HepG2 (cell line): Measurements from ENCODE around the gene TTLL10. TPM values are rescaled to one million over a fixed set of nuclear protein-coding genes. Genes with fewer than 3 reads are reported as not detected.

Experiments
- ARHGAP35 ChIP-seq: sonication (generic); formaldehyde crosslinking; IDR thresholded peaks from 2 replicates; pipeline ENCODE4 v1.9.0; 2022; ENCODE audit warnings: mild to moderate bottlenecking, inconsistent platforms, moderate library complexity, missing genetic modification reagents, borderline replicate concordance
- ARNTL ChIP-seq: sonication (generic); formaldehyde crosslinking; IDR thresholded peaks from 2 replicates; pipeline ENCODE4 v1.4.0; 2020; ENCODE audit warnings: mild to moderate bottlenecking, missing genetic modification reagents
- HNRNPL ChIP-seq: fragments of 200-400 bp; formaldehyde crosslinking; IDR thresholded peaks from 2 replicates; pipeline ENCODE4 v1.6.1; 2017; ENCODE audit warnings: mild to moderate bottlenecking, low read depth, low read length
- KAT2B ChIP-seq: fragments of 150-350 bp; IDR thresholded peaks from 2 replicates; pipeline ENCODE4 v1.6.1; 2014; ENCODE audit warnings: low read depth, low read length, borderline replicate concordance
- MAFK ChIP-seq, 2 experiments: IDR thresholded peaks in 1 of 2; conservative IDR thresholded peaks in 1 of 2; 2 replicates each; pipeline ENCODE4 v1.6.1; 2011; ENCODE audit warnings: improper control_type of control experiment in 2 of 2, low read length in 2 of 2
- MLLT10 ChIP-seq: sonication (generic); formaldehyde crosslinking; IDR thresholded peaks from 2 replicates; pipeline ENCODE4 v1.4.0; 2020; ENCODE audit warnings: missing genetic modification reagents
- PAX8 ChIP-seq: sonication (generic); formaldehyde crosslinking; IDR thresholded peaks from 2 replicates; pipeline ENCODE4 v1.8.0; 2022; ENCODE audit warnings: mild to moderate bottlenecking, missing genetic modification reagents, borderline replicate concordance
- POLR2AphosphoS2 ChIP-seq: IDR thresholded peaks from 2 replicates; pipeline ENCODE4 v1.6.1; 2011; ENCODE audit warnings: low read depth, low read length, improper control_type of control experiment
- SP5 ChIP-seq: IDR thresholded peaks from 2 replicates; pipeline ENCODE4 v1.6.1; 2016; ENCODE audit warnings: low read depth, borderline replicate concordance
- SYNCRIP ChIP-seq: fragments of 200-400 bp; formaldehyde crosslinking; IDR thresholded peaks from 2 replicates; pipeline ENCODE4 v1.6.1; 2018; ENCODE audit warnings: mild to moderate bottlenecking, low read depth, low read length; ENCODE audit not compliant: insufficient read depth
- XRCC5 ChIP-seq: fragments of 200-400 bp; formaldehyde crosslinking; optimal IDR thresholded peaks from 2 replicates; pipeline ENCODE3; 2017; ENCODE audit warnings: mild to moderate bottlenecking, low read length
- ZFX ChIP-seq: sonication (generic); formaldehyde crosslinking; IDR thresholded peaks from 2 replicates; pipeline ENCODE4 v1.4.0; 2020; ENCODE audit warnings: mild to moderate bottlenecking, low read depth, missing genetic modification reagents, moderate library complexity
- ZNF10 ChIP-seq: sonication (generic); formaldehyde crosslinking; IDR thresholded peaks from 2 replicates; pipeline ENCODE4 v1.4.0; 2020; ENCODE audit warnings: mild to moderate bottlenecking, low read depth, missing genetic modification reagents, borderline replicate concordance
- ZNF329 ChIP-seq: sonication (generic); formaldehyde crosslinking; IDR thresholded peaks from 2 replicates; pipeline ENCODE4 v1.9.0; 2021; ENCODE audit warnings: low read depth, mild to moderate bottlenecking, missing genetic modification reagents
- ZNF766 ChIP-seq: sonication (generic); formaldehyde crosslinking; IDR thresholded peaks from 2 replicates; pipeline ENCODE4 v1.5.0; 2020; ENCODE audit warnings: missing genetic modification reagents, borderline replicate concordance
- polyA plus RNA-seq, 8 experiments: library from polyadenylated mRNA; depleted of rRNA in 3 of 8; stranded (reverse) in 7 of 8; unstranded in 1 of 8; fragments of >200 nt; fragmentation: Illumina TruSeq in 4 of 8; extraction: Trizol in 4 of 8; gene quantifications; 2 replicates each; pipeline versions ENCODE4 v1.2.1 to v1.2.3, GENCODE V29; 2011 to 2016; ENCODE audit warnings: low read depth in 4 of 8, missing spikeins in 1 of 8, mixed read lengths in 1 of 8; ENCODE audit not compliant: insufficient read depth in 1 of 8
- total RNA-seq, 5 experiments: library from RNA; depleted of rRNA; stranded (reverse); fragments of >200 nt; fragmentation: Illumina TruSeq; extraction: Trizol; gene quantifications; 2 replicates each; pipeline ENCODE4 v1.2.3, GENCODE V29; 2016; ENCODE audit warnings: low read depth in 1 of 5
- TF ChIP-seq, protein P1 (sequence below): IDR thresholded peaks from 2 replicates; pipeline ENCODE4 v1.4.0; 2020; ENCODE audit warnings: mild to moderate bottlenecking, missing genetic modification reagents
- TF ChIP-seq, protein P2 (sequence below): sonication (generic); formaldehyde crosslinking; conservative IDR thresholded peaks from 2 replicates; pipeline ENCODE4 v1.8.0; 2022; ENCODE audit warnings: mild to moderate bottlenecking, moderate library complexity, missing genetic modification reagents
- TF ChIP-seq, protein P3 (sequence below): sonication (generic); formaldehyde crosslinking; IDR thresholded peaks from 2 replicates; pipeline ENCODE4 v1.5.1; 2020; ENCODE audit warnings: missing genetic modification reagents, mild to moderate bottlenecking, borderline replicate concordance
- TF ChIP-seq, protein P4 (sequence below): sonication (generic); formaldehyde crosslinking; IDR thresholded peaks from 2 replicates; pipeline ENCODE4 v1.5.0; 2020; ENCODE audit warnings: mild to moderate bottlenecking, low read depth, missing genetic modification reagents, borderline replicate concordance
- TF ChIP-seq, protein P5 (sequence below): IDR thresholded peaks from 2 replicates; pipeline ENCODE4 v1.6.1; 2016; ENCODE audit warnings: control low read depth

TTLL10 gene
- total and polyA plus RNA-seq, 2 of the 13 experiments (the other 11 are each of a cell fraction or from before 2014, with no cell fraction given): not detected

DNA sequence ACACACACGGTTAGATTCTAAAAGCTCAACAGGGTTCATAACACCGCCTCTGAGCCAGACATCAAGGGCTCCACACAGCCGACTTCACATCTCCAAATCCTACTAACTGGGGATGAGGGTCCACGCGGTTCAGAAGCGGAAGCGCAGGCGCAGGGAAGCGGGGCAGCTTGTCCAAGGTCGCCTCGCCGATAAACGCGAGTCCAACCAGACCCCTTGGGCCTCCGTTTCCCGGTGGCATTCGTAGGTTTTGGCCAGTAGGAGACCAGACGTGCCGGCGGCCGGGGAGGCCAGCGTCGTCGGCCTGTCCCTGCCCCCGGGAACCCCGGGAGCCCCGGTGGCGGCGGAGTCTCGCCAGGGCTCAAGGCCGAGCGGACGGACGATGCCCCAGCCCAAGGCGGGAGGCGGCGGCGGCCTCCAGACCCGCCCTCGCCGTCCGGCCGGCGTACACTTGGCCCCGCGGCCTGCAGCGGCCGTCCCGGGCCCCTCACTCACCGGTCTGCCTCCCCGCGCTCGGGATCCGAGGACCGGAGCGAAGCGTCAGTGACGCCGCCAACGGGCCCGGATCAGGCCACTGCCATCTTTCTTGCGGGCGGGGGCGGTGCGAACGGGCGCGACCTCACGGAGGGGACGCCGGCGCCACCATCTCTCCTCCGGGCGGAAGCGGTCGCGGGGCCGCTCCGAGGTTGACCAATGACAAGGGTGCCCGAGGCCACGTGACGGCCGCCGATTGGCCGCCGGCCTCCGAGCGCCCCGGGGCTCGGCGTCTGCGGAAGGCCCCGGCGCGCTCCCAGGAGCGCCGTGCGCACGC is 57.9 kb downstream of the TTLL10 start, which contains the start of gene SDF4 (continued):
- TF ChIP-seq, protein P1, sequence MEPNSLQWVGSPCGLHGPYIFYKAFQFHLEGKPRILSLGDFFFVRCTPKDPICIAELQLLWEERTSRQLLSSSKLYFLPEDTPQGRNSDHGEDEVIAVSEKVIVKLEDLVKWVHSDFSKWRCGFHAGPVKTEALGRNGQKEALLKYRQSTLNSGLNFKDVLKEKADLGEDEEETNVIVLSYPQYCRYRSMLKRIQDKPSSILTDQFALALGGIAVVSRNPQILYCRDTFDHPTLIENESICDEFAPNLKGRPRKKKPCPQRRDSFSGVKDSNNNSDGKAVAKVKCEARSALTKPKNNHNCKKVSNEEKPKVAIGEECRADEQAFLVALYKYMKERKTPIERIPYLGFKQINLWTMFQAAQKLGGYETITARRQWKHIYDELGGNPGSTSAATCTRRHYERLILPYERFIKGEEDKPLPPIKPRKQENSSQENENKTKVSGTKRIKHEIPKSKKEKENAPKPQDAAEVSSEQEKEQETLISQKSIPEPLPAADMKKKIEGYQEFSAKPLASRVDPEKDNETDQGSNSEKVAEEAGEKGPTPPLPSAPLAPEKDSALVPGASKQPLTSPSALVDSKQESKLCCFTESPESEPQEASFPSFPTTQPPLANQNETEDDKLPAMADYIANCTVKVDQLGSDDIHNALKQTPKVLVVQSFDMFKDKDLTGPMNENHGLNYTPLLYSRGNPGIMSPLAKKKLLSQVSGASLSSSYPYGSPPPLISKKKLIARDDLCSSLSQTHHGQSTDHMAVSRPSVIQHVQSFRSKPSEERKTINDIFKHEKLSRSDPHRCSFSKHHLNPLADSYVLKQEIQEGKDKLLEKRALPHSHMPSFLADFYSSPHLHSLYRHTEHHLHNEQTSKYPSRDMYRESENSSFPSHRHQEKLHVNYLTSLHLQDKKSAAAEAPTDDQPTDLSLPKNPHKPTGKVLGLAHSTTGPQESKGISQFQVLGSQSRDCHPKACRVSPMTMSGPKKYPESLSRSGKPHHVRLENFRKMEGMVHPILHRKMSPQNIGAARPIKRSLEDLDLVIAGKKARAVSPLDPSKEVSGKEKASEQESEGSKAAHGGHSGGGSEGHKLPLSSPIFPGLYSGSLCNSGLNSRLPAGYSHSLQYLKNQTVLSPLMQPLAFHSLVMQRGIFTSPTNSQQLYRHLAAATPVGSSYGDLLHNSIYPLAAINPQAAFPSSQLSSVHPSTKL (CRISPR knock-in tag): no peak
- TF ChIP-seq, protein P2, sequence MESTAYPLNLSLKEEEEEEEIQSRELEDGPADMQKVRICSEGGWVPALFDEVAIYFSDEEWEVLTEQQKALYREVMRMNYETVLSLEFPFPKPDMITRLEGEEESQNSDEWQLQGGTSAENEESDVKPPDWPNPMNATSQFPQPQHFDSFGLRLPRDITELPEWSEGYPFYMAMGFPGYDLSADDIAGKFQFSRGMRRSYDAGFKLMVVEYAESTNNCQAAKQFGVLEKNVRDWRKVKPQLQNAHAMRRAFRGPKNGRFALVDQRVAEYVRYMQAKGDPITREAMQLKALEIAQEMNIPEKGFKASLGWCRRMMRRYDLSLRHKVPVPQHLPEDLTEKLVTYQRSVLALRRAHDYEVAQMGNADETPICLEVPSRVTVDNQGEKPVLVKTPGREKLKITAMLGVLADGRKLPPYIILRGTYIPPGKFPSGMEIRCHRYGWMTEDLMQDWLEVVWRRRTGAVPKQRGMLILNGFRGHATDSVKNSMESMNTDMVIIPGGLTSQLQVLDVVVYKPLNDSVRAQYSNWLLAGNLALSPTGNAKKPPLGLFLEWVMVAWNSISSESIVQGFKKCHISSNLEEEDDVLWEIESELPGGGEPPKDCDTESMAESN (CRISPR knock-in tag): peak; percentile 50
- TF ChIP-seq POLR2AphosphoS2: no peak
- 0 out of 2 replicates have a peak, but pooled peaks have one; percentile 25 for TF ChIP-seq HNRNPL
- TF ChIP-seq ZNF329: peak; percentile 88
- TF ChIP-seq MLLT10 (CRISPR knock-in tag): no peak
- no peak for TF ChIP-seq KAT2B
- TF ChIP-seq, protein P3, sequence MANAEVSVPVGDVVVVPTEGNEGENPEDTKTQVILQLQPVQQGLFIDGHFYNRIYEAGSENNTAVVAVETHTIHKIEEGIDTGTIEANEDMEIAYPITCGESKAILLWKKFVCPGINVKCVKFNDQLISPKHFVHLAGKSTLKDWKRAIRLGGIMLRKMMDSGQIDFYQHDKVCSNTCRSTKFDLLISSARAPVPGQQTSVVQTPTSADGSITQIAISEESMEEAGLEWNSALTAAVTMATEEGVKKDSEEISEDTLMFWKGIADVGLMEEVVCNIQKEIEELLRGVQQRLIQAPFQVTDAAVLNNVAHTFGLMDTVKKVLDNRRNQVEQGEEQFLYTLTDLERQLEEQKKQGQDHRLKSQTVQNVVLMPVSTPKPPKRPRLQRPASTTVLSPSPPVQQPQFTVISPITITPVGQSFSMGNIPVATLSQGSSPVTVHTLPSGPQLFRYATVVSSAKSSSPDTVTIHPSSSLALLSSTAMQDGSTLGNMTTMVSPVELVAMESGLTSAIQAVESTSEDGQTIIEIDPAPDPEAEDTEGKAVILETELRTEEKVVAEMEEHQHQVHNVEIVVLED (CRISPR knock-in tag): peak; percentile 92
- no peak for TF ChIP-seq ZNF766 (CRISPR knock-in tag)
- TF ChIP-seq SYNCRIP: no peak
- TF ChIP-seq ZNF10: no peak
- peak; percentile 82; the same call in 1 of the 2 replicates for TF ChIP-seq ARHGAP35 (CRISPR knock-in tag)
- TF ChIP-seq, protein P4, sequence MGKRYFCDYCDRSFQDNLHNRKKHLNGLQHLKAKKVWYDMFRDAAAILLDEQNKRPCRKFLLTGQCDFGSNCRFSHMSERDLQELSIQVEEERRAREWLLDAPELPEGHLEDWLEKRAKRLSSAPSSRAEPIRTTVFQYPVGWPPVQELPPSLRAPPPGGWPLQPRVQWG (CRISPR knock-in tag): no peak
- no peak for TF ChIP-seq XRCC5
- no peak for TF ChIP-seq MAFK (conservative IDR thresholded peaks at IDR 0.05 in 1 of 2, IDR thresholded peaks at IDR 0.05 in 1 of 2; ENCODE audit: low read length in 2 of 2)
- peak; percentile 52; the same call in 1 of the 2 replicates for TF ChIP-seq ARNTL
- TF ChIP-seq, protein P5, sequence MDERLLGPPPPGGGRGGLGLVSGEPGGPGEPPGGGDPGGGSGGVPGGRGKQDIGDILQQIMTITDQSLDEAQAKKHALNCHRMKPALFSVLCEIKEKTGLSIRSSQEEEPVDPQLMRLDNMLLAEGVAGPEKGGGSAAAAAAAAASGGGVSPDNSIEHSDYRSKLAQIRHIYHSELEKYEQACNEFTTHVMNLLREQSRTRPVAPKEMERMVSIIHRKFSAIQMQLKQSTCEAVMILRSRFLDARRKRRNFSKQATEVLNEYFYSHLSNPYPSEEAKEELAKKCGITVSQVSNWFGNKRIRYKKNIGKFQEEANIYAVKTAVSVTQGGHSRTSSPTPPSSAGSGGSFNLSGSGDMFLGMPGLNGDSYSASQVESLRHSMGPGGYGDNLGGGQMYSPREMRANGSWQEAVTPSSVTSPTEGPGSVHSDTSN (CRISPR knock-in tag): no peak
- 0 out of 2 replicates have a peak, but pooled peaks have one; percentile 27 for TF ChIP-seq SP5
- no peak for TF ChIP-seq PAX8 (CRISPR knock-in tag)
- TF ChIP-seq ZFX (CRISPR knock-in tag): peak; percentile 92
